Measurements from ENCODE around the gene ATP2B2. TPM values are rescaled to one million over a fixed set of nuclear protein-coding genes. Genes with fewer than 3 reads are reported as not detected.

ATP2B2 gene
- total and polyA plus RNA-seq, 12 donors, result 0.37 to 3.0 (median 1.6) TPM

GRCh38 chr3:10459954-10460754 lies 45.2 kb downstream of the ATP2B2 start:
- TF ChIP-seq POLR2A (IDR thresholded peaks at IDR 0.05) (no peak), CTCF (IDR thresholded peaks at IDR 0.05) (no peak)
- Histone ChIP-seq H3K9me3 (replicated peaks in 1 of 3) (no peaks in the 10 kb centered on the region), H3K4me3 (no peak overlapping the region), H3K27ac (no peak overlapping the region), H3K27me3 (no peaks in the 10 kb centered on the region), H3K4me1 (replicated peaks in 1 of 2) (no peaks in the 10 kb centered on the region), H3K36me3 (replicated peaks in 1 of 2) (no peaks in the 10 kb centered on the region)
- intact Hi-C loops (cut with DNase I), result no loop called here
- 44 to 65% (median 58%) methylated on average over 5 of the region's 5 CpGs for whole genome bisulfite sequencing, 4 donors
- peak; percentile 45 to 74 (median 68) for DNase-seq

- no peaks in the 10 kb centered on the region for H3K27me3 ChIP-seq
- no peaks in the 10 kb centered on the region for H3K4me1 ChIP-seq (replicated peaks in 1 of 2)
- no peak overlapping the region for H3K4me3 ChIP-seq
- DNase-seq, result no peak
- TF ChIP-seq POLR2A (IDR thresholded peaks at IDR 0.05) (no peak), CTCF (IDR thresholded peaks at IDR 0.05) (no peak)
- H3K36me3 ChIP-seq (replicated peaks in 1 of 2), result no peaks in the 10 kb centered on the region
- 30 to 49% (median 39%) methylated on average over 3 of the region's 3 CpGs for WGBS, 4 donors
- H3K27ac ChIP-seq, result no peak overlapping the region
- no peaks in the 10 kb centered on the region for H3K9me3 ChIP-seq (replicated peaks in 1 of 3)
- intact Hi-C loops (cut with DNase I), result no loop called here
Observed at GRCh38 chr3:10457560-10457959, 47.8 kb downstream of the ATP2B2 start.

GRCh38 chr3:10456981-10457380 lies 48.4 kb downstream of the ATP2B2 start:
- 71 to 76% (median 73%) methylated on average over 2 of the region's 2 CpGs for WGBS, 4 donors
- DNase-seq, result no peak
- H3K36me3 ChIP-seq (replicated peaks in 1 of 2), result no peaks in the 10 kb centered on the region
- H3K4me1 ChIP-seq (replicated peaks in 1 of 2), result no peaks in the 10 kb centered on the region
- intact Hi-C loops (cut with DNase I), result no loop called here
- no peaks in the 10 kb centered on the region for H3K9me3 ChIP-seq (replicated peaks in 1 of 3)
- H3K27me3 ChIP-seq, result no peaks in the 10 kb centered on the region
- H3K4me3 ChIP-seq, result no peak overlapping the region
- no peak overlapping the region for H3K27ac ChIP-seq
- TF ChIP-seq POLR2A (IDR thresholded peaks at IDR 0.05) (no peak), CTCF (IDR thresholded peaks at IDR 0.05) (no peak)

GRCh38 chr3:10455545-10455914 lies 49.9 kb downstream of the ATP2B2 start:
- intact Hi-C loops (cut with DNase I), result no loop called here
- no peak overlapping the region for H3K4me3 ChIP-seq
- no peaks in the 10 kb centered on the region for H3K9me3 ChIP-seq (replicated peaks in 1 of 3)

More at GRCh38 chr3:10455545-10455914, 49.9 kb downstream of the ATP2B2 start:
- H3K4me1 ChIP-seq (replicated peaks in 1 of 2), result no peaks in the 10 kb centered on the region
- H3K36me3 ChIP-seq (replicated peaks in 1 of 2), result no peaks in the 10 kb centered on the region
- TF ChIP-seq CTCF (IDR thresholded peaks at IDR 0.05), result no peak
- no peak for TF ChIP-seq POLR2A (IDR thresholded peaks at IDR 0.05)
- no peaks in the 10 kb centered on the region for H3K27me3 ChIP-seq
- no peak for DNase-seq
- no peak overlapping the region for H3K27ac ChIP-seq
